Posterior vena cava (tissue), 2 donors: Measurements from ENCODE around the gene CHRNB4. TPM values are rescaled to one million over a fixed set of nuclear protein-coding genes. Genes with fewer than 3 reads are reported as not detected.
"Not testable (repeated sequence)": the region's sequence is repeated elsewhere in the genome, so short reads cannot be mapped to it uniquely, and the experiment has no call there.

ENCODE experiments used
- DNase-seq: peaks from one replicate; pipeline ENCODE4 v3.0.0-alpha.2; 2020; ENCODE audit warnings: low spot score
- intact Hi-C, 2 donors: fragments of 100-400 bp; cut with DNase I; formaldehyde crosslinking; loops; one replicate each; pipeline versions ENCODE4 v1.14.1 to v1.14.2; 2022 to 2023
- long read RNA-seq, 2 donors: library from polyadenylated mRNA; unstranded; transcript quantifications; one replicate each; pipeline ENCODE4 v2.0.0, GENCODE V29; 2020 to 2021
- total RNA-seq, 2 donors: library from RNA; stranded (reverse); fragmentation: NEBNext Ultra II Directional; extraction: Animal tissue kit (Norgen Biotek cat#: 25700); gene quantifications; one replicate each; pipeline ENCODE4 v1.2.1, GENCODE V29; 2021
- donor health status: DM: yes; HTN: yes; CAD: no.
- donor health status: DM: yes; HTN: yes; CAD: no.

Gene CHRNB4
- total RNA-seq, result not detected
- long read RNA-seq, donor 1, result 0 reads
- long read RNA-seq, donor 2, result 0 reads

GRCh38 chr15:78641102-78641748 lies at the start of gene CHRNB4:
Gene CHRNB4, minus strand, starts transcription at chr15:78641210. Its CDS starts 77 bp downstream, at chr15:78641133.
- intact Hi-C loops, result no loop called here
- peak; percentile 81 for DNase-seq

GRCh38 chr15:78689626-78690025 lies 48.6 kb upstream of the CHRNB4 start:
- intact Hi-C loops, result no loop called here
- DNase-seq, result no peak

DNA sequence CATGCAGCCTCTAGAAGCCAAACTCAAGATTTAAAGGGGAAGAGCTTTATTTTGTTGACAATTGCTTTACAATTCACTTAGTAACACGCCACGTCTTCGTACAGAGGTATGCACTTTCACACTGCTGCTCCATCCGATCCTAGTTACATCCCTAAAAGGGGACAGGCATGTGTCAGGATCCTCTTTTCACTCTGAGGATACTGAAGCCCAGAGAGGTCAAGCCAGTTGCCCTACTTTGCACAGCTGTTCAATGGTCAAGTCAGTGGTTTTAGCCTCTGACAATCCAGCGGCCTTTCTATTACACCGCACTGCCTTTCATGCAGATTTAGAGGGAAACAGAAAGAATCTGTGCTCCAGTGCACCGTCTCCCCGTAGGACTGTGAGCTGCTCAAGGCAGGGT lies 44.9 kb upstream of the CHRNB4 start:
- intact Hi-C loops, result no loop called here
- no peak for DNase-seq

- intact Hi-C loops, result no loop called here
- DNase-seq, result no peak
Measured at GRCh38 chr15:78685159-78685921, 44.3 kb upstream of the CHRNB4 start.

DNA sequence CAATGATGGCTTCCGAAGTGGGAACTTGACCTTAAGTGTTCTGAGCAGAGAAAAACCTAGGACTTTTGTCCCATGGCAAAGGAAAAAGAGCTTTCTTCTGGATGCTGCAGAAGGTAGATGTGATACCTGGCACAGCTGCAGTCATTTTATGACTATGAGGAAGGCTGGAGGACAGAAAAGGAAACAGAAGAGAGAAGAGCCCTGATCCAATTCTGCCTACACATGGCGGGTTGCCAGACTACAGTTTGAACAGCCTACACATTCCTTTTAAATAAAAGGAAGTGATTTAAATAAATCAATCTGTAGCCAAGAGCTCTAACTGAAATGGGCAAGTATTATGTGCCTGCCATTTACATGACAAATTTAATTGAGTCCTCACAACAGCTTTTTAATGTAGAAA lies 43.6 kb upstream of the CHRNB4 start:
- no peak for DNase-seq
- intact Hi-C loops, result no loop called here

- intact Hi-C loops, DNase-seq: not testable (repeated sequence)
Measured at GRCh38 chr15:78683599-78683998, 42.6 kb upstream of the CHRNB4 start.

- DNase-seq, result no peak
- intact Hi-C loops, result no loop called here
Measured at GRCh38 chr15:78682693-78683410, 41.8 kb upstream of the CHRNB4 start.

DNA sequence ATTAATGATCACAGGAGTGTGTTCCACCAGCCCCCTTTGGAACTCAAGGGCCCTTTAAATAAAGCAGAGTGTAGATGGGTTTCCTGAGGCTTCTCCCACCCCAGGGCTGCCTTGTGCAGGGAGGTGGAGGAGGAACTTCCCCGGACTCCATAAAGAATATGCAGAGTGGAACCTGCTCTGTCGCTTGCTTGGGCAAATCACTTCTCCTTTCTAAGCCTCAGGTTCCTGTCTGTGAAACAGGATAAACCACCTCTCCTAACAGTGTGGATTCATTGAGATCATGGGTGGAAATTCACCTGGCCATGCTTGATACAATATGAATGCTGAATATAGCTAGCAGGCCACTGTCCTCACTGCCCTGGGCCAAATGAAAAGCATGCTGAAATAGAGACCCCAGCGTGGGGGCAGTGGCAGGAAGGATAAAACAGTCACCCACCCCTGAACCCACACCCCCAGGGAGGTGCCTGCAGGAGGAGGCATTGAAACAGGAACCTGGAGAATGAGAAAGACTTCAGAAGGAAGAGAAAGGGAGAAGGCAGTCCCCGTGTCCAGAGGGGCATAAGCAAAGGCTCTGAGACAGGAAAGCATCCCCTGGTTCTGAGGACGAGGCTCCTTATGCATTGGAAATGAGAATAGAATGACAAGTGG lies 41.1 kb upstream of the CHRNB4 start:
- intact Hi-C loops, result no loop called here

DNA sequence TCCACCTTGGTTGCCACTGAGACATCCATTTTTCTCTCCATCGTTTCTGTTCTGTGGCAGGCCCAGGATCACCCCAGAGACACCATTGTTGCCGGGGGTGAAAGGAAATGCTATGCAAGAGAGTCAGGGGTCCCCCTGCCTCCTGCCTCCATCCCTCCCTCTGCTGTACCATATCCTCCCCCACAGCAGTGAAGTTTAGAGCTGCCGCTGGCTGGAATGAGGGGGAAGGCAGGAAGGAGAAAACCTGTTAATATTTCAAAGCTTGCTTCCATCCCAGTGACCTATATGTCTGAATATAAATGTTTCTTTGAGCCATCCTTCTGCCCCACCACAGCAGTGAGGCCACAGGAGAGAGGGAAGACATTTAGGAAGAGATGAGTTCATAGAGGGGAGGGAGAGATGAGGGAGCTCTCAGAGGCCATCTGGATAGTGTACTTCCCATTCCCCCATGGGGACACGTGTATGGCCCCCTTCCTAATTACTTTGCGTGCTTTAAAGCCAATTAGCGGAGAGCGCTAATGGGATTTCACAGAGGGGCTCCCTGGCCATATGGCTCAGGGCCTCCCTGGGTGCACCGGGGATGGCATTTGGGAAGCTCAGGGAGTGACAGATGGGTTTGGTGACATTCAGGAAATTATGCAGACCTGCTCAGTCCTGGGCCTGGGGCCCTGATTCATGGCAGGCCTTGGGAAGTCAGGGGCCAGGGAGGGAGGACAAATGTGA lies 40.4 kb upstream of the CHRNB4 start:
- intact Hi-C loops, result no loop called here
- peak; percentile 34 for DNase-seq

More for the DNA sequence above, 41.1 kb upstream of the CHRNB4 start:
- DNase-seq, result no peak

DNA sequence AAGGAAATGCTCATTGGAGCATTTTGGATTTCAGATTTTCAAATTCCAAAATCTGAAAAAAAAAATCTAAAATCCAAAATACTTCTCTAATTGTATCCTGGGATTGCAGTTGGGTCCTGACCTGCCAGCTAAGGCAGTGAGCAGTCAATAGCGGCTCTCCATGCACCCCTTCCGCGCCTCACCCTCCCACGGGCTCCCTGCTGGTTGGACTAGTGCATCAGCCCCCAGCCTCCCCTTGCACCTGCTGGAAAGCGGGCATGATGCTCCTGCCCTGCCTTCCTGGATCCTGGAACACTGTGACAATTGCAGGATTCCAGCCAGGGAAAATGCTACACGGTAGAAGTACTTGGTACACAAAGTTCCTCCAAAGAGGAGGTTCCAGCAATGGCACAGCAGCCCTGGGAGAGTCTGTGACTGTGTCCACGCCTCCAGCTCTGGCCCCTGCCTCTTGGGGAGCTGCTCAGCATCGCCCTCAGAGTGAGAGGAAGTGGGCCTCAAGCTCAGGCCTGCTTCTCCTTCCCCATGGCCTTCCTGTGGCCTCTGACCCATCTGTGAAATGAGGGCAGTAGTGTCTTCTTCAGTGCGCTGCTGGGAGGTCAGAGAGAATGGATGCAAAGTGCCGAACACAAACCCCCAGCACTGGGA lies 39.5 kb upstream of the CHRNB4 start:
- peak; percentile 63 for DNase-seq
- intact Hi-C loops, result no loop called here

- intact Hi-C loops, result no loop called here
- peak; percentile 19 for DNase-seq
Measured at GRCh38 chr15:78679089-78679511, 38.1 kb upstream of the CHRNB4 start.

- intact Hi-C loops, result no loop called here
- peak; percentile 31 for DNase-seq
Measured at GRCh38 chr15:78676424-78677110, 35.6 kb upstream of the CHRNB4 start.

DNA sequence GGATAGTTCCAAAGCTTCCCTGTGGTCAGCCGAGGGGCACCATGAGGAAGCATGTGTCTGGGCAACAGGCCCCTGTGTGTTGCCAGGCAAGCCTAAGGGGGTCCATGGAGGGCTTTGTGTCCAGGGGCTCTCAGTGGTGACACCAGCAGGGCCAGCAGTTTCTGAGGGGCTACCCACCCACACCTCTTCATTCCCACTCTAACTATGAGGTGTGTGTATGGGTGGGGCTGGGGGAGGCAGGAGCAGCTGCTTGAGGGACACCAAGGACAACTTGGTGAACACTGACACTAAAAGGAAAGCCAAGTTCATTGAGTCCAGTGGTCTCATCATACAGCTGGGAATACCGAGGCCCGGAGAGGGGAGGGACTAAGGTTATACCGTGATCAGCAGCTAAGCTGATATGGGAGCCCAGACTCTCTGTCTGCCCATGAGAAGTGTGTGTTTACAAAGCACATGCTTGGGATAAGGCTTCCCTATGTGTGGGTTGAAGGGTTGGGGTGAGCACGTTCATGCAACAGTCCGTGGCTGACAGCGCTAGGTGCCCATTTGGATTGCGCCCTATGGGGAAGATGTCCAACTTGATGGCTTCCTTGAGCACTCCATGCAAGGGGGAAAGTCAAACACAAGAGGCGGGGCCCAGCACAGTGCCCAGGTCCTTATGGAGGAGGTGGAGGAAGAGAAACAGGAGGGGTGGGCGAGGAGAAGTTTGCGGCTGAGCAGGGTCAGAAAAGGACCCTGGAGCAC lies 34.8 kb upstream of the CHRNB4 start:
- peak; percentile 58 for DNase-seq
- intact Hi-C loops, result no loop called here

- intact Hi-C loops, result no loop called here
- DNase-seq, result peak; percentile 2
Measured at GRCh38 chr15:78675206-78675605, 34.2 kb upstream of the CHRNB4 start.

- peak; percentile 16 for DNase-seq
- intact Hi-C loops, result no loop called here
Measured at GRCh38 chr15:78673917-78674444, 33.0 kb upstream of the CHRNB4 start.

DNA sequence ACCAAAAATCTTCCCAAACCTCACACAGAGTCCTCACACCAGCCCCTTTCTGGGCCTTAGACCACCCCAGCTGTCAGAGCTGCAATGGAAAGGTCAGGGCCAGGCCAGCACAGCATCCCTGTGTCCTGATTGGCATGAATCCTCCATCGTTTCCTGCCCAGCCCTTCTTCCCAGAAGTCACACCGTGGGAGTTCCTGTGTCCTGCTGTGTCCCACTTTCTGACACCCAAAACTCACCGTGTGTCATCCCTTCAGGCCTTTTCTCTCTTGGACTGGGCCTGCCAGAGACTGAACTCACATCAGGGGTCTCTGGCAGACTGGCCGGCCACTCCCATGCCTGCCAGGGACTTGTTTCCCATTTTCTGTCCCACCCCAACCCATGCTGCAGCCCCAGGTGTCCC lies 32.5 kb upstream of the CHRNB4 start:
- intact Hi-C loops, result no loop called here
- peak; percentile 66 for DNase-seq
